ENCODE results near the gene PIANP.

DNA sequence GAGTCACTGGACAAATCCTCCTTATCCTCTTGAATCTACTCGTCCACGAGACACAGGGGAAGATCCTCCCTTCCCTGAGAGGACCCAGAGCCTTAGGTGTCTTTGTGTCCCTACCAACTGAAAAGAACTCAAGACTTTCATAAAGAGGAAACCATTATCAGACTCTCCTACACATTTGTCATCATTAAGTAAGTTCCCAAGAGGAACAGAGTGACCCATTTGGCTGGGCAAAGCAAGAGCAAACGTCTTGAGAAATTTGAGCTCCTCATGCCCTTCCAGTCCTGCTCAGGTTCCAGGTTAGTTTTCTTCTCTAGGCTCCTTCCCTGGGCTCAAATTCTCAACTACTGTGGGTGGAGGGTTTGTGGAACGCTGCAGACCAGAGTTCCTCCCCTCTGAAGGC is 46.6 kb upstream of the PIANP start:
- TF ChIP-seq, protein P1, sequence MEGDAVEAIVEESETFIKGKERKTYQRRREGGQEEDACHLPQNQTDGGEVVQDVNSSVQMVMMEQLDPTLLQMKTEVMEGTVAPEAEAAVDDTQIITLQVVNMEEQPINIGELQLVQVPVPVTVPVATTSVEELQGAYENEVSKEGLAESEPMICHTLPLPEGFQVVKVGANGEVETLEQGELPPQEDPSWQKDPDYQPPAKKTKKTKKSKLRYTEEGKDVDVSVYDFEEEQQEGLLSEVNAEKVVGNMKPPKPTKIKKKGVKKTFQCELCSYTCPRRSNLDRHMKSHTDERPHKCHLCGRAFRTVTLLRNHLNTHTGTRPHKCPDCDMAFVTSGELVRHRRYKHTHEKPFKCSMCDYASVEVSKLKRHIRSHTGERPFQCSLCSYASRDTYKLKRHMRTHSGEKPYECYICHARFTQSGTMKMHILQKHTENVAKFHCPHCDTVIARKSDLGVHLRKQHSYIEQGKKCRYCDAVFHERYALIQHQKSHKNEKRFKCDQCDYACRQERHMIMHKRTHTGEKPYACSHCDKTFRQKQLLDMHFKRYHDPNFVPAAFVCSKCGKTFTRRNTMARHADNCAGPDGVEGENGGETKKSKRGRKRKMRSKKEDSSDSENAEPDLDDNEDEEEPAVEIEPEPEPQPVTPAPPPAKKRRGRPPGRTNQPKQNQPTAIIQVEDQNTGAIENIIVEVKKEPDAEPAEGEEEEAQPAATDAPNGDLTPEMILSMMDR (IDR thresholded peaks at IDR 0.05) = no peak
- TF ChIP-seq EZH2 (IDR thresholded peaks at IDR 0.05; ENCODE audit: borderline replicate concordance, insufficient read depth, low read depth, low read length, poor library complexity, severe bottlenecking) = no peak

Measured in B cell (primary cell).